Loucy (cell line): ENCODE data around the gene PCDHGA3.
A peak's percentile ranks its signal among the peaks of the same experiment; 100 is the strongest.
"Not testable (repeated sequence)": the region's sequence is repeated elsewhere in the genome, so short reads cannot be mapped to it uniquely, and the experiment has no call there.

Source experiments
- H2AFZ ChIP-seq: fragments of 200-600 bp; sonication (generic); 2 replicates; pipeline ENCODE4 v1.6.0; 2016; ENCODE audit warnings: antibody characterized with exemption, mild to moderate bottlenecking, low read length, moderate library complexity
- H3F3A ChIP-seq: fragments of 200-600 bp; 2 replicates; pipeline ENCODE4 v1.6.0; 2016; ENCODE audit warnings: antibody characterized with exemption, low read depth, mild to moderate bottlenecking
- H3K27me3 ChIP-seq: fragments of 200-600 bp; sonication (generic); 2 replicates; pipeline ENCODE4 v1.6.1; 2014; ENCODE audit warnings: low read length, mild to moderate bottlenecking; ENCODE audit not compliant: insufficient read depth, poor library complexity, severe bottlenecking
- H3K36me3 ChIP-seq: fragments of 200-600 bp; sonication (generic); 2 replicates; pipeline ENCODE4 v1.6.1; 2016; ENCODE audit warnings: low read length; ENCODE audit not compliant: insufficient read depth
- H3K4me1 ChIP-seq: fragments of 200-600 bp; sonication (generic); 2 replicates; pipeline ENCODE4 v1.5.1; 2014; ENCODE audit warnings: low read length, mild to moderate bottlenecking; ENCODE audit not compliant: insufficient read depth, poor library complexity, severe bottlenecking
- H3K4me2 ChIP-seq: fragments of 200-600 bp; sonication (generic); 2 replicates; pipeline ENCODE4 v1.6.0; 2014; ENCODE audit warnings: antibody characterized with exemption, low read length, low read depth, mild to moderate bottlenecking; ENCODE audit not compliant: poor library complexity, severe bottlenecking
- H3K4me3 ChIP-seq: fragments of 200-600 bp; sonication (generic); 2 replicates; pipeline ENCODE4 v1.5.1; 2014; ENCODE audit warnings: low read length, mild to moderate bottlenecking, mixed read lengths; ENCODE audit not compliant: poor library complexity, severe bottlenecking
- H3K79me2 ChIP-seq: fragments of 200-600 bp; sonication (generic); 2 replicates; pipeline ENCODE4 v1.6.1; 2014; ENCODE audit warnings: low read length; ENCODE audit not compliant: insufficient read depth
- H3K9ac ChIP-seq: fragments of 200-600 bp; sonication (generic); 2 replicates; pipeline ENCODE4 v1.6.0; 2014; ENCODE audit warnings: mild to moderate bottlenecking, low read depth, low read length, moderate library complexity; ENCODE audit not compliant: poor library complexity, severe bottlenecking
- H3K9me2 ChIP-seq: fragments of 200-600 bp; sonication (generic); replicated peaks from 2 replicates; pipeline ENCODE4 v1.6.1; 2016; ENCODE audit warnings: low read depth, low read length, mixed read lengths
- H3K9me3 ChIP-seq: fragments of 200-600 bp; sonication (generic); 2 replicates; pipeline ENCODE4 v1.6.1; 2014; ENCODE audit warnings: mild to moderate bottlenecking, antibody characterized with exemption, low read length, low read depth; ENCODE audit not compliant: insufficient read depth
- H4K20me1 ChIP-seq: fragments of 200-600 bp; sonication (generic); 2 replicates; pipeline ENCODE4 v1.6.0; 2014; ENCODE audit warnings: antibody characterized with exemption, low read length, mild to moderate bottlenecking; ENCODE audit not compliant: insufficient read depth, poor library complexity, severe bottlenecking
- CTCF ChIP-seq: fragments of 200-600 bp; sonication (generic); conservative IDR thresholded peaks from 2 replicates; pipeline ENCODE4 v1.5.1; 2014; ENCODE audit warnings: mild to moderate bottlenecking, antibody characterized with exemption, low read length
- EZH2phosphoT487 ChIP-seq: fragments of 200-600 bp; IDR thresholded peaks from 2 replicates; pipeline ENCODE4 v1.6.1; 2018; ENCODE audit warnings: antibody characterized with exemption, mild to moderate bottlenecking, moderate library complexity, borderline replicate concordance

Gene PCDHGA3

GRCh38 chr5:141313711-141314110 lies 29.9 kb upstream of the PCDHGA3 start:
- no peak overlapping the region for H2AFZ ChIP-seq
- H3K4me3 ChIP-seq, result no peak overlapping the region
- H3K36me3 ChIP-seq, result no peaks in the 10 kb centered on the region
- H3K9ac ChIP-seq, result no peak overlapping the region
- peaks cover under 1% of the 10 kb centered on the region; the same call in 1 of the 2 replicates for H3K79me2 ChIP-seq
- no peak overlapping the region for H3K4me2 ChIP-seq
- no peak for TF ChIP-seq EZH2phosphoT487
- no peak for TF ChIP-seq CTCF
- H4K20me1 ChIP-seq, result no peaks in the 10 kb centered on the region
- H3K9me2 ChIP-seq, result no peaks in the 10 kb centered on the region
- H3K27me3 ChIP-seq, result no peaks in the 10 kb centered on the region
- H3F3A ChIP-seq, result no peaks in the 10 kb centered on the region
- no peaks in the 10 kb centered on the region for H3K4me1 ChIP-seq
- H3K9me3 ChIP-seq, result peaks cover 9% of the 10 kb centered on the region; the same call in 1 of the 2 replicates

GRCh38 chr5:141316963-141317362 lies 26.7 kb upstream of the PCDHGA3 start:
- H3K4me3 ChIP-seq, H3K4me2 ChIP-seq, H3K4me1 ChIP-seq, H4K20me1 ChIP-seq, H3K36me3 ChIP-seq, H3K9me2 ChIP-seq, H3K9ac ChIP-seq, H2AFZ ChIP-seq, H3F3A ChIP-seq, H3K27me3 ChIP-seq: not testable (repeated sequence)
- Histone ChIP-seq H3K79me2 (peaks cover 13% of the 10 kb centered on the region), H3K9me3 (peaks cover 20% of the 10 kb centered on the region; the same call in 1 of the 2 replicates)

GRCh38 chr5:141319202-141319601 lies 24.4 kb upstream of the PCDHGA3 start:
- H3K4me3 ChIP-seq, result peak overlapping the region; percentile 79
- H3K9me3 ChIP-seq, result peaks cover 20% of the 10 kb centered on the region; the same call in 1 of the 2 replicates
- H3K79me2 ChIP-seq, result peaks cover 13% of the 10 kb centered on the region

More at GRCh38 chr5:141319202-141319601, 24.4 kb upstream of the PCDHGA3 start:
- Histone ChIP-seq H2AFZ (no peak overlapping the region), H3K36me3 (no peaks in the 10 kb centered on the region), H3K4me2 (peak overlapping the region; percentile 39), H3K4me1 (no peaks in the 10 kb centered on the region), H3F3A (no peaks in the 10 kb centered on the region), H4K20me1 (no peaks in the 10 kb centered on the region), H3K27me3 (no peaks in the 10 kb centered on the region), H3K9me2 (no peaks in the 10 kb centered on the region), H3K9ac (no peak overlapping the region)
- no peak for TF ChIP-seq EZH2phosphoT487
- TF ChIP-seq CTCF, result no peak
